NCI-H2107 treated with DMSO at 0.1 percent for 48 hours (cell line): Measurements from ENCODE around the gene AKAP6.
"Not testable (repeated sequence)": the region's sequence is repeated elsewhere in the genome, so short reads cannot be mapped to it uniquely, and the experiment has no call there.

Experiments
- DNase-seq: peaks from one replicate; lab custom pipeline; 2025; ENCODE audit not compliant: unreplicated experiment; lab: John Stamatoyannopoulos, UW

Gene AKAP6

DNA sequence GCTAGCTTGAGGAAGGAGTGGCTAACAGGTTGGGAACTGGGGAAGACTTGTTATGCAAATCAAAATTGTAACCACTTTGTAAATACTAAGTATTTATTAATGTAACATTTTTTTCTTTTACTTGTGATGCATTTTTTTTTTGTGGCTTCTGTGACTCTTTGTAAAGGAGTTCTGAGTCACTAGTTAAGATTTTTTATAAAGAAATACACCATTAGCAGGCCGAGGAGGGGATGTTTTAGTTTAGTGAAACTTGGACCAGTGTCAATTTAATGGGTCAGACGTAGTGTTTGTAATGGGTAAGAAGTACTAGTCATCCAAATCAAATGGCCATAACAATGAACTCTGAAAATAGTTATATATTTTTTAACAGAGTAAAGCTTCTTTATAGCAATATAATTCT lies 43.1 kb downstream of the AKAP6 start:
- no peak for DNase-seq

- DNase-seq: not testable (repeated sequence)
These were observed 44.1 kb downstream of the AKAP6 start for GRCh38 chr14:32373174-32373573.

DNA sequence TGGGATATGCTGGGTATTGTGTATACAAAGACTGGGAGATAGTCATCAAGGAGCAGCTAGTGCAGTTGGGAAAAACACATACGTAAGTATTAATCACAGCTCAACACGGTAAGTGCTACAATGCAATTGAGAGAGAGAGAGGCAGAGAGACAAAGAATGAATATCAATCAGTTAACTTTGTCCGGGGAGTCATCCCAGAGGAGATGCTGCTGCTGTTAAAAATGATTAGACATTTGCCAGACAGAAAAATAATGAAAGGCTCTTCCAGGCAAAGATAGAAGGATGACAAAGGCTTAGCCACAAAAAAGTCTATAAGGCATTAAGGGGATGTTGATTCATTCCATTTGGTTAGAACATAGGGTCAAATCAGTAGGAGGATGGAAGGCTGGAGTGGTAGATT lies 45.1 kb downstream of the AKAP6 start:
- DNase-seq: no peak

- DNase-seq: no peak
These were observed 46.6 kb downstream of the AKAP6 start for GRCh38 chr14:32375663-32376062.

GRCh38 chr14:32377046-32377646 lies 48.0 kb downstream of the AKAP6 start:
- no peak for DNase-seq

- no peak for DNase-seq
These were observed 49.2 kb downstream of the AKAP6 start for GRCh38 chr14:32378284-32378683.

- no peak for DNase-seq
These were observed 50.3 kb downstream of the AKAP6 start for GRCh38 chr14:32379447-32379846.

DNA sequence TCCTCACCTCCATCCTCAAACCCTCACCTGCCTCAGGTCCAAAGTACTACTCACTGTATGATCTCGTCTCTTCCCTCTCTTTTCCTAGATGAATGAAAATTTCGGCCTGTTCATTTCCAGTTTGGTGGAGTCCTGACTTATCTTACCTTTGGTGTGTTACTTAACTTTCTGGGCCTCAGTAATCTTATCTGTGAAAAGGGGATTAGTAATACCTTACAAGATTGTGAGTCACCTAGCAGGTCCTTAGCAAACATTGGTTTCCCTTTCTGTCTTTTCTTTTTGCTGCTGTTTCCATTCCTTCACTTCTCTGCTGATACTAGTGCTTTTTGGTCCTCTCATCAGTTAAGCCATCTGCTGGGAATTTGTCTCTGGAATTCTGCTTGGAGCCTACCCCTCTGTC lies 52.8 kb downstream of the AKAP6 start:
- DNase-seq: no peak

DNA sequence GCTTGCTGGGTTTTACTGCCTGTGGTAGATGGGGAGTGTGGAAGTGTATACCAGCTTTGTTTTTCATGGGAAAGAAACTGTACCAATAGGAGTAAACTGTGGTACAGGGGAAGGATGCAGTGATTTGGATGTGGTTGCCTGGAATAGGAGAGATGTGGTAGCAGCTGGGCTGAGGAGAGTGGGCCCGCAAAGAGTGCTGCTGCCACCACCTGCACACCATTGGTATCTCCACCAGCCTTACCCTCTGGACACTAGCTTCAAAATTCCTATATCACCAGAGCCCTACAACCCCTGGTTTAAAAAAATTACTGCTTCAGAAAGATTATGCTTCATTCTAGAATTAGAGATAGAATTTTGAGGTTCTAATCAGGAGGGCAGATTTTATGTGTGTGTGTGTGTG lies 53.6 kb downstream of the AKAP6 start:
- peak; percentile 37 for DNase-seq

- DNase-seq: no peak
These were observed 54.4 kb downstream of the AKAP6 start for GRCh38 chr14:32383364-32384009.

- no peak for DNase-seq
These were observed 55.4 kb downstream of the AKAP6 start for GRCh38 chr14:32384464-32384863.

GRCh38 chr14:32387295-32387694 lies 58.2 kb downstream of the AKAP6 start:
- not testable (repeated sequence) for DNase-seq

GRCh38 chr14:32393119-32393518 lies 64.0 kb downstream of the AKAP6 start:
- DNase-seq: no peak

- no peak for DNase-seq
These were observed 64.9 kb downstream of the AKAP6 start for GRCh38 chr14:32394038-32394437.

DNA sequence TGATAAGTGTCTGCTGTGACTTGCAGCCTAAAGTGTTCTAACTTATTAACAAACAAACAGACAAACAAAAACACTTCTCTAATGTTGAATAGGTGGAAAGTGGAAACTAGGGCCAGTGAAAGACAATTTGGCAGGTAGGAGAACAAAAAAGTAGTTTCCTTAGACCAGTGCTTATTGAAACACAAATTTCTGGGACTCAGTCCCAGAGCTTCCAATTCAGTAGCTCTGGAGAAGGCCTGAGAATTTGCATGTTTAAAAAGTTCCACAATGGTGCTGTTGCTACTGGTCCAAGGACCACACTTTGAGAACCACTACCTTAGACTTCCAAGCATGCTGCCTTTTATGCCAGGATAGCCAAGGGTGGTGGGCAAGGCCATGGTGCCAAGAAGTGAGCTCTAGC lies 67.8 kb downstream of the AKAP6 start:
- DNase-seq: no peak

DNA sequence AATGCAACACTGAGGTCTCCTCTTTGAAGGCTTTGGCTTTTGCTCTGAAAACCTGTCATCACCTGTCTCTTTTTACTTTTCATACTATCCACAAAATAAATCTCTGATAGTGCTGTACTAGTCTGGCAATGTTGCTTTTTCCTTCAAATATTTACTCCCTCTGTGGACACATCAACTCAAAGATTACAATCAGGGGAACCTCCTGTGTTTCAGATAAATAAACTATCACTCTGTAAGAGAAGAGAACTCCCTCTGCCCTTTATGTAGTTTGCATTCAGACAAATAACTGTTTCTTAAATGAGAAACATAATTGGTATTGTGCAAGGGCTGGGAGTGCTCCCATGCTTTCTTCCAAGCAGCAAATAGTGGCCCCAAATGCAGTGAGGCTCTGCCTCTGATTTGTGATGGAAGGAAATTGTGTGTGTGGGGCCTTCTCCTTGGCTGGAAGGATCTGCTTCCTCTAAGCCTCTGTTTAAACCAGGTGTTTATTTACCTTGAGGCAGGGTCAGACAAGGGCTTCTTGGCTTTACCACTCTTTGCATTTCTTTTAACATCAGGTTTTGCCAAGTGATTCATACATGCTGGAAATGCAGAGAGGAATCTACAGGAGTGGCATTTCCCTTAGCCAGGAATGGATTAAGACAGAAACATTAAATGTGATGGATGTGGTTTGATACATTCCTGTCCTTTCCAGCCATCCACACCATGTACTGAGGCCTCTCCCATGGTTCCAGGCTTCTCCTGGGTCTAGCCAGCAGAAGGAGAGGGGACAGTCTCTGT lies 69.0 kb downstream of the AKAP6 start:
- DNase-seq: no peak

DNA sequence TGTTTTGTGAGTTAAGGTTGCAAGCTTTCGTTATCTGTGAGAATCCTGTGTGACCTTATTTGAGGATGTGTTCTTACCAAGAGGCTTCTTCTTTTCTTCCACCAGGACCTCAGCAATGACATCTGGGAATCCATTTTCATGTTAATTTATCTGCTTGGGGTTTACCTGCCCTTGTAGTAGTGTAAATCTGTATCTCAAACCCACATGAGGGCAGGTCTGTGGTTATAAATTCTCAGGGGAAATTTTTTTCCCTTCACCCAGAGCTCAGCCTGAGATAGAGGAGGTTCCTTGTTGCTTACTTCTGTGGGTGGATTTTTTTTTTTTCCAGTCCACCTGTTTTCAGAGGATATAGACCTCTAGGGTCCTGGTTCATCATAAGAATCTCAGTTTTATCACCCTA lies 70.8 kb downstream of the AKAP6 start:
- DNase-seq: no peak

DNA sequence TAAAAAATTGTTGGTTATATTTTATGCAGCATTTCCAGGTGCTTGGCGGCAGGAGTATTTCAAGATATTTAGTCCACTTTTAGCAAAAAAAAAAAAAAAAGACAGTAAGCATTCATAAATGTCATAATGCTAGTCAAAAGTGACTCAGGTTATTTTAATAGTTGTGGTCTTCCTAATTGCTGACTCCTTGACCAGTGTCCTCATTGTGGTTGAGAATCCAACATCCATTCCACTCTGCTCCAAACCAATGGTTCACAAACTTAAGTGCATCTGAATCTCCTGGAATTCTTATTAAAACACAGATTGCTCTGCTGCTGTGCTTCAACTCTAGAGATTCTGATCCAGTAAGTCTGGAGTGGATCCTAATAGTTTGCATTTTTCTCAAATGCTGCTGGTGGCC lies 71.4 kb downstream of the AKAP6 start:
- no peak for DNase-seq

DNA sequence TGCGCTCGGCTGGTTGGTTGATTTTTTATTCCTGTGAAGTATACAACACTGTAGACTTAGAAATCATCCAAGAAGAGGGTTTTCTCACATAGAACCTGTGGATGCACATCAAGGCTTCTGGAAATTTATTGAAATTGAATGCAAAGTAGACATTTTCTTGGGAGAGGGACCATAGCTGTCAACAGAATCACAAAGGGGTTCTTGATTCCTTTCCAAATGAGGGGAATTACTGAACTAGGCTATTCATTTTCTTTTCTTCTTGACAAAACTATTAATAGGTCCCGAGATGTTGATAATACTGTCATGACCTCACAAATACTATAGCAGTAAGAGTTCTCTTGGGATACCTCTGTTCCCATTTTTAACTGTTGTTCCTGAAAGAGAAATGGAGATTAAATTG lies 73.9 kb downstream of the AKAP6 start:
- no peak for DNase-seq

- DNase-seq: no peak
These were observed 74.6 kb downstream of the AKAP6 start for GRCh38 chr14:32403688-32404087.

DNA sequence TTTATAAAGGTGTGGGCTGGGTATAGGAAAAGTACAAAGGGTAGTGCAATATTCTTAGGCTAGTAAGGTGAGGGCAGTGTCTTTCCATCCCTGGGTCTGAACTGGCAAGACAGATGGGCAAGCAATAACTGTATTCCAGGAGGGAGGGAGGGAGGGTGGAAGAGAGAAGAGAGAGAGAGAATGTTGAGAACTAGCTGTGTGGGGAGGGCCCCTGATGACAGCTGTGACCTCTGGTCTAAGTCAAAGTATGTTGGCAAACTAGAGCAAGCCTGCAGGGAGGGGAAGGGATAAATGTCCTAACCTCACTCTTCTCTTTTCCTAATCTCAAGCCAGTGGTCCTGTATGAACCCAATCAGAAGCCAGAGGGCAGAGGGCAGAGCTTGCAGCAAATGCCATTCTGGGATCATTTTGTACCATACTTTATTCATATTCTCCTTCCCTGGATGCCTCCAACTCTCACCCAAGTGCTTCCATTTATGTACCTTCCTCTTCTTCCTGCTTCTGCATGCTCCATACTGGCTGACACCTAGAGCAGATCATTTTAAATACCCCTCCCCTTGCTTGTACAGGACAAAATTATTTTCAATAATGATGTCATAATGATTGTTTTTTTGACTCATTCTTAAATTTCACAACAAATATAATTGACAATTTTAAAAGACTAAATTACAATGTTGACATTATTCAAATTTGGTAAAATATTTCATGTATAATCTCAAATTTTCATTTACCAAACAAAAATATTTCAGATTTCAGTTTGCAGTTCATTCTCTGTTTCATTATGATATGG lies 75.9 kb downstream of the AKAP6 start:
- DNase-seq: no peak

GRCh38 chr14:32405856-32406255 lies 76.8 kb downstream of the AKAP6 start:
- no peak for DNase-seq
